Tibial nerve (tissue), 3 donors: ENCODE measurements around the gene GID4.

Experiments
- POLR2A ChIP-seq, 2 donors: fragments of 450-650 bp; IDR thresholded peaks; one replicate each; pipeline ENCODE4 v1.6.1; 2017; ENCODE audit warnings: antibody characterized with exemption in 2 of 2, mild to moderate bottlenecking in 2 of 2, moderate library complexity in 2 of 2
- TF ChIP-seq, protein P1 (sequence below), 5 experiments: fragments of 200-600 bp in 3 of 5; fragments of 450-650 bp in 2 of 5; sonication (generic) in 3 of 5; IDR thresholded peaks; one replicate each; pipeline ENCODE4 v1.5.1; 2016 to 2019; ENCODE audit warnings: antibody characterized with exemption in 5 of 5, mild to moderate bottlenecking in 3 of 5, moderate library complexity in 2 of 5

DNA sequence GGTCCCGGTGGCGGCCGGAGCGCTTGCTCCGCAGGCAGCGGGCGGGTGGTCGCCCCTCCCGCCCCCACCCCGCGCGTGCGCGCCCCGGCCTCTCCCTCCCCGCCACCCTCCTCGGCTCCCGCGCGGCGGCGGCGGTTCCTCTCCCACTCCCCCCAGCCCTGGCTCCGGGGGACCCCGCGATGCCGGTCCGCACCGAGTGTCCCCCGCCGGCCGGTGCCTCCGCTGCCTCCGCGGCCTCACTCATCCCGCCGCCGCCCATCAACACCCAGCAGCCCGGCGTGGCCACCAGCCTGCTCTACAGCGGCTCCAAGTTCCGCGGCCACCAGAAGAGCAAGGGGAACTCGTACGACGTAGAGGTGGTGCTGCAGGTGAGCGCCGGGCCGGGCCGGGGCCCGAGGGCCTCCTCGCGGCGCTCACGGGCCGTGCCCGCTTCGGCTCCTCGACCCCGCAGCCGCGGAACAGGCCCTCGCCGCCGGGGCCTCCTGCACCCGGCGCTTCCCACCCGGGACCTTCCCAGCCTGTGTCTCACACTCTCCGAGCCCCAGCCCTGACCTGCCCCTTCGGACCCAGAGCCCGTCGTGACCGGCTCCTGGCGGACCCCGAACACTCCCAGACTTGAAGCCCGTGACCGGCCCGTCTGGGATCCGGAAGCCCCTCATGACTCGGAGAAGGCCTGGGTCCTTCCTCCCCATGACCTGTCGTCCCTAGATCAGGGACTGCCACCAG is 490 bp downstream of the GID4 start:
- TF ChIP-seq, protein P1, sequence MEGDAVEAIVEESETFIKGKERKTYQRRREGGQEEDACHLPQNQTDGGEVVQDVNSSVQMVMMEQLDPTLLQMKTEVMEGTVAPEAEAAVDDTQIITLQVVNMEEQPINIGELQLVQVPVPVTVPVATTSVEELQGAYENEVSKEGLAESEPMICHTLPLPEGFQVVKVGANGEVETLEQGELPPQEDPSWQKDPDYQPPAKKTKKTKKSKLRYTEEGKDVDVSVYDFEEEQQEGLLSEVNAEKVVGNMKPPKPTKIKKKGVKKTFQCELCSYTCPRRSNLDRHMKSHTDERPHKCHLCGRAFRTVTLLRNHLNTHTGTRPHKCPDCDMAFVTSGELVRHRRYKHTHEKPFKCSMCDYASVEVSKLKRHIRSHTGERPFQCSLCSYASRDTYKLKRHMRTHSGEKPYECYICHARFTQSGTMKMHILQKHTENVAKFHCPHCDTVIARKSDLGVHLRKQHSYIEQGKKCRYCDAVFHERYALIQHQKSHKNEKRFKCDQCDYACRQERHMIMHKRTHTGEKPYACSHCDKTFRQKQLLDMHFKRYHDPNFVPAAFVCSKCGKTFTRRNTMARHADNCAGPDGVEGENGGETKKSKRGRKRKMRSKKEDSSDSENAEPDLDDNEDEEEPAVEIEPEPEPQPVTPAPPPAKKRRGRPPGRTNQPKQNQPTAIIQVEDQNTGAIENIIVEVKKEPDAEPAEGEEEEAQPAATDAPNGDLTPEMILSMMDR (IDR thresholded peaks at IDR 0.05): no peak
- TF ChIP-seq POLR2A (IDR thresholded peaks at IDR 0.05): no peak
